ENCODE measurements around the gene TYR.
"Not testable (repeated sequence)": the region's sequence is repeated elsewhere in the genome, so short reads cannot be mapped to it uniquely, and the experiment has no call there.

The TYR gene

GRCh38 chr11:89273220-89273619 is 95.5 kb downstream of the TYR start:
- not testable (repeated sequence) for DNase-seq

- no peak for DNase-seq
These were observed 98.3 kb downstream of the TYR start for GRCh38 chr11:89275966-89276365.

GRCh38 chr11:89279176-89279575 is 101.5 kb downstream of the TYR start:
- DNase-seq: no peak

GRCh38 chr11:89281032-89281677 is 103.5 kb downstream of the TYR start:
- DNase-seq: not testable (repeated sequence)

GRCh38 chr11:89286601-89287000 is 108.9 kb downstream of the TYR start:
- DNase-seq: not testable (repeated sequence)

- not testable (repeated sequence) for DNase-seq
These were observed 110.3 kb downstream of the TYR start for GRCh38 chr11:89288004-89288403.

GRCh38 chr11:89293965-89294679 is 116.4 kb downstream of the TYR start:
- peak; percentile 62 for DNase-seq

GRCh38 chr11:89295023-89295422 is 117.3 kb downstream of the TYR start:
- DNase-seq: not testable (repeated sequence)

GRCh38 chr11:89303029-89303428 is 125.4 kb downstream of the TYR start:
- peak; percentile 75 for DNase-seq

- not testable (repeated sequence) for DNase-seq
These were observed 130.6 kb downstream of the TYR start for GRCh38 chr11:89308272-89308671.

- not testable (repeated sequence) for DNase-seq
These were observed 131.8 kb downstream of the TYR start for GRCh38 chr11:89309321-89309985.

- not testable (repeated sequence) for DNase-seq
These were observed 132.9 kb downstream of the TYR start for GRCh38 chr11:89310607-89311006.

GRCh38 chr11:89321401-89321800 is 143.7 kb downstream of the TYR start:
- DNase-seq: no peak

GRCh38 chr11:89327885-89328284 is 150.2 kb downstream of the TYR start:
- peak; percentile 76 for DNase-seq

GRCh38 chr11:89331940-89332339 is 154.3 kb downstream of the TYR start:
- DNase-seq: not testable (repeated sequence)

GRCh38 chr11:89333704-89334103 is 156.0 kb downstream of the TYR start:
- not testable (repeated sequence) for DNase-seq

- not testable (repeated sequence) for DNase-seq
These were observed 159.5 kb downstream of the TYR start for GRCh38 chr11:89337100-89337650.

GRCh38 chr11:89338073-89338472 is 160.4 kb downstream of the TYR start:
- not testable (repeated sequence) for DNase-seq

GRCh38 chr11:89340450-89340849 is 162.8 kb downstream of the TYR start:
- DNase-seq: not testable (repeated sequence)

GRCh38 chr11:89342880-89343572 is 165.4 kb downstream of the TYR start:
- DNase-seq: not testable (repeated sequence)

Data from islet precursor cell (in vitro differentiated cells).